Astrocyte of the hippocampus (primary cell): ENCODE measurements around the gene IL26.

ENCODE experiments used
- DNase-seq: peaks from one replicate; pipeline ENCODE4 v3.0.0; 2011; ENCODE audit warnings: low read depth, low spot score

IL26 gene, protein sequence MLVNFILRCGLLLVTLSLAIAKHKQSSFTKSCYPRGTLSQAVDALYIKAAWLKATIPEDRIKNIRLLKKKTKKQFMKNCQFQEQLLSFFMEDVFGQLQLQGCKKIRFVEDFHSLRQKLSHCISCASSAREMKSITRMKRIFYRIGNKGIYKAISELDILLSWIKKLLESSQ

DNA sequence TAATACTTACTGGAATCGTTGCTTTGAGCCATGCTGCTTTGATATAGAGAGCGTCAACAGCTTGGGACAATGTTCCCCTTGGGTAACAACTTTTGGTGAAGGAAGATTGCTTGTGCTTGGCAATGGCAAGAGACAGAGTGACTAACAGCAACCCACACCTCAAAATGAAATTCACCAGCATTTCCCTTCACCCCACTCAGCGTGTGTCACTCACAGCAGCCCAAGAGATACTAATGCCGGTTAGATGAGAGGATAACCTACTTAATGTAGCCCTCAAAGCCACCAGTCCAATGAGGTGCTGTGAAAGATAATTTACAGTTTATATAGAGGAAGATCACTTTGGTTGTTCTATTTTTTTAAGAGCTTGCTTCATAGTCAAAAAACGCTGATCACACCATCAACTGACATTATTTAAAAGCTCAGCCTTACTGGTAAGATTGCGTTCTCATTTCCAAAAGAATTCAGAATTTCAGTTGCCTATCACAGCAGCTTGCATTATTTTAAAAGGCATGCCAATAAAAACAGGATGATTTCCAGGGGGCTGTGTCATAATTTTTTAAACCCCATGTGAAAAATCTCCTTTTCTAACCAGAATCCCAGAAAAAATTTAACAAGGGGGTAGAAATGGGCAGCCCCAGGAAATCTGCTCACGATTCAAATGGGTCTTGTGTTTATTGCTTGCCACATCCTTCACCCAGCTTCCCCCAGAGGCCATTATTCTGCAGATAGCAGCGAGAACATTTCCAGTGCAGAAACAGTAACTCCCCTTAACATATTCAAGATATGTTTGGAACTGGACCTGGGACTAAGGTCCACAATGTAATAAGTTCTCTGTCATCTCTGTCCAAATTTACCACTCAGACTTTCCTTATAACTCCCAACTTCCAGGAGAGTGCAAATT, at the start of gene IL26:
Gene IL26 (minus strand): TSS at position 235 of the 901 bp plus-strand sequence. CDS start 54 bp downstream, at position 181.
- DNase-seq, result no peak

DNA sequence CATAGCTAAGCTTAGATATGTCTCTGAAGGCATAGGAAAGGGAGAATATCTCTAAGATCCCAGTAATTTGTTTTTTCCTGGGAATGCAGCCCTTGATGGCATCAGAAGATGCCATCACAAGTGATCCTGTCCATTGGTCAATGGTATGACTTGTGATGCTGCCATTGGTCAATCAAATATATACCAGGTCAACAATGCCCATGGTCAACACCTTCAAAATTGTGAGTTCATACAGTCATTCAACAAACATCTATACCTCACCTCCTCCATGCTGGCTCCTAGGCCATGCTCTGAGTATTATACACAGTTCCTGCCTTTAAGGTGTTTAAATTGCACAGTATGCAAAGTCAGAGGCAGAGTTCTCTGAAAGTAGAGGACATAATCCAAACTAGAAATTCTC, 47.1 kb upstream of the IL26 start:
- no peak for DNase-seq

DNA sequence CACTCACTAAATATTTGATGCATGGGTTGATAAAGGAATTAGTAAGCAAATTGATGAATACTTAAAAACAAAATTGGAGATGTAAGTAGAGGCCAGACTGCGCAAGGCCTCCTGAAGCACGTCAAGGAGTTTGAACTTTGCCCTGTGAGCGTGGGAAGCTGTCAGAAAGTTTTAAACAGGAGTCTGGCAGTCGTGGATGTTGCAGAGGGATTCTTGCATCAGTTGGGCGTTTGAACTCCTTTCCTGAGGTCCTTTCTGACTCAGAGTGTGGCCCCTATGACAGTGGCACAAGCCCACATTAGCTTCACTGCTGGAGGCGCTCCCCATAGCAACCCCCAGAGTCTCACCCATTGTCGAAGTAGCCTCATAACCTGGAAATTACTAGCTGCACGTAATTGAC, 45.7 kb upstream of the IL26 start:
- no peak for DNase-seq

GRCh38 chr12:68270358-68270757, 44.7 kb upstream of the IL26 start:
- DNase-seq, result no peak

GRCh38 chr12:68269779-68270178, 44.2 kb upstream of the IL26 start:
- DNase-seq, result no peak

- no peak for DNase-seq
These were observed 43.4 kb upstream of the IL26 start for GRCh38 chr12:68268967-68269366.

- DNase-seq, result peak; percentile 13
These were observed 42.3 kb upstream of the IL26 start for GRCh38 chr12:68267892-68268396.

DNA sequence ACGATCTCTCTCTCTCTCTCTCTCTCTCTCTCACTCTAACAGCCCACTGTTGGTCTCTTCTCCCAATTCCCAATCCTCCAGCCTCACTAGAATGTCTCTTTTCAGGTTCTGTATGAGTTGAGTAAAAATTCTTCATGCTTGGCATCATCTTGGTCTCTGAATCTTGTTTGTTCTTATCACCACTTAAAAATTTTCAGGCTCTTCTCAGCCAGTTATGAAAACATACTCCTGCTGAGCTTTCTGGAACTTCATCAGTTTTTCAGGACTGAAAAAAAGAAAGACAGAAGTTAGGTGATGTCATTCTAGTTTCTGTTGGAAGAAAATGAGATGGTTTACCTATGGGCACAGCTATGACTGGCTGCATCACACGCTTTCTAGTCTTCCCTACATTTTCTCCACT, 39.2 kb upstream of the IL26 start:
- DNase-seq, result peak; percentile 49

- peak; percentile 27 for DNase-seq
These were observed 38.7 kb upstream of the IL26 start for GRCh38 chr12:68264158-68264855.

DNA sequence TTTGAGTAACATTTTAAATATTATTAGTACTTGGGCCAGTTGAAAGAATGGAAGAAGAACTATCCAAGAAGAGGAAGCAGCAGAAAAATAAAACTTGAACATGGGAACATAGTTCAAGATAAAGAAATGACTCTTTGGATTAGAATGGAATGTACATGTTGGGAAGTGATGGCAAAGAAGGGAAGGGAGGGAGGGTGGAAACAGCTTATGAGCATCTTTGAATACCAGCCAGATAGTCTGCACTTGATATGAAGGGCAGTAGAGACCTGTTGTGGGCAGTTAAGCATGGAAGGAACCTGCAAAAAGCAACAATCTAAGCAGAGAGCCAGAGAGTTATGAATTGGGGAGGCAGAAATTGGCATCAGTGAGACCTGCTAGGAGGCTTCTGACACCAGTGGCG, 37.8 kb upstream of the IL26 start:
- DNase-seq, result no peak

GRCh38 chr12:68261896-68262295, 36.3 kb upstream of the IL26 start:
- DNase-seq, result no peak

DNA sequence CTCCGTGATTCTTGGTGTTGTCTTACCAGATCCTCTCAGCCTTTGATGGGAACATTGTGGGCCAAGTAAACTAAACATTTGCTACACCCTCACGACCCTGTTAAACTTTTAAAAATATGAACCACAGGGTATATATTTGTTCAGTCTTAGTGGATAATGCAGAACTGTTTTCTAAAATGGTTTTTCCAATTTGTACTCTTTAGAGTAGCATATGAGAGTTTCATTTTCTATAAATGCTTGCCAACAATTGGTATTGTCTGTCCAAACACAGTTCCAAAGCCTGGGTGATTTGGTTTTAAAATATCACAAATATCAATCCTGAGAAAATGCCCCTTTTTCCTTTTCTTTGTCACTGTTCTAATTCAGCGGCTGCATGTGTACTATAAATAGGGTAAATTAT, 34.5 kb upstream of the IL26 start:
- no peak for DNase-seq

- DNase-seq, result peak; percentile 73
These were observed 33.8 kb upstream of the IL26 start for GRCh38 chr12:68259318-68259940.

DNA sequence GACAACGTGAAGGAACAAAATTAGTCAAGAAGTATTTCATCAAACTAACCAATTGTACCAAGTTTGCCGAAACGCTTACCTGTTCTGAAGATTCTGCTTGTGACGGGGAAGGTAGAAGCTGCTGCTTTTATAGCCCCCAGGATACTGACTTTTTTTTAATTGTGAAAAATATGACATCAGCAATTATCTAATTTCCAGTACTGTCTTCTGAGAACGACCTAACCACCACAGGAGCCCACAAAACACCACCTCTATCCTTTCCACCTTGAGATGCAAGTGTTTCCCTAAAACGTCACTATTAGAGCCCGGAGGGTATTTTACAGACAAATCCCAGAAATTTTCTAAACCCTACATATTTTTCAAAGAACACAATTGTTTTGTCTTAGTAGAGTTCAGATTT, 27.9 kb upstream of the IL26 start, which contains the start of gene IL22:
Gene IL22 (minus strand): TSS at position 101 of the 400 bp plus-strand sequence. CDS start 156 bp downstream, outside the sequence.
- DNase-seq, result no peak

DNA sequence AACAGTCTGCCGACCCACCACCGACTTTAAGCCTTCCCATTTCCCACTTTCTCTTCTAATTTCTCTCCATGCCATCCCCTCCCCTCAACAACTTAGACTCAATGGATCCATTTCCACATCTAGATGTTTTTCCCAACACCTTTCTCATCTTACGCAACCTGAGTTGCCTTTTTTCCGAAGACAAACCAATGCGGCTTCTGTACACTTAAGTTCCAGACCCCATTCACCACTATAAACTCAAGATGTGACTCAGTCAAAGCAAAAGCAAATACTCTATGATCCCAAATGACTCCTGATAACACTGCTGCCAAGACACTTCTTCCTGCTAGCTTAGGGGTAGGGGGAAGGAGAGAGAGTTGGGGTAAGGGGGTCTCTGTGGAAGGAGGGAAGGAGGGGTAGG, 26.5 kb upstream of the IL26 start:
- no peak for DNase-seq

DNA sequence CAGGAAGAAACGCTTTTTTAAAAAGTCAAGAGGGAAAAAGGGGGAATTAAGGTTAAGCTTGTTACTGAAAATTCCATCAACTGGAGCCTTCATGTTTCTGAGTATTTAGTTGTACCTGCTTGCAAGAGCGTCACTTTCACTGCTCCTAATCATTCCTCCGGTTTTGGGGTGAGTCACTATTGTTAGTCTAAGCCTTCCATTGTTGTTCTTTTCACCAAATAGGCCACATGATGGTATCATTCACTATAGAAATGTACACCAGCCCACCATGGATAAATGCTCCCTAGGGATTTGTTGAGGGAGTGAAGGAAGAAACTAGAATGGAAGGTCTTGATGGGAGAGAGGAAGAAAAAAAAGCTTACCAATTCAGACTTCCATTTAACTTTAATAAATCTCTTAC, 24.8 kb upstream of the IL26 start:
- DNase-seq, result peak; percentile 15

DNA sequence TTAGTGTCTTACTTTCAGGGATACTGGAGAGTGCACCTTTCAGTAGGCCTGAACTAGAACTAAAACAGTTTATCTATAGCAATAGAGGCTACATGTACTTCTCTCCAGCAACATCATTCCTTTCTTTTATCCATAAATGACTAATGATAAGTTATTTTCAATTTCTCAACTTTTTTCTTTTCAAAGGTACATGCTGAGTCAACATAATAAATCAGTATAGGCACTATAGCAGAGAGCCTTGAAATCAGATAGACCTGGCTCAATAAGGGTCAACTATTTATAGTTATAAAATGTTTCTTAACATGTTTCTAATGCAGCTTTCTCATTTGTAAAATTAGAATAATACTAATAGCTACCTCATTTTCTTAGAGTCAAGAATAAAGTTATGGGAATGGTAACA, 22.2 kb upstream of the IL26 start:
- no peak for DNase-seq

DNA sequence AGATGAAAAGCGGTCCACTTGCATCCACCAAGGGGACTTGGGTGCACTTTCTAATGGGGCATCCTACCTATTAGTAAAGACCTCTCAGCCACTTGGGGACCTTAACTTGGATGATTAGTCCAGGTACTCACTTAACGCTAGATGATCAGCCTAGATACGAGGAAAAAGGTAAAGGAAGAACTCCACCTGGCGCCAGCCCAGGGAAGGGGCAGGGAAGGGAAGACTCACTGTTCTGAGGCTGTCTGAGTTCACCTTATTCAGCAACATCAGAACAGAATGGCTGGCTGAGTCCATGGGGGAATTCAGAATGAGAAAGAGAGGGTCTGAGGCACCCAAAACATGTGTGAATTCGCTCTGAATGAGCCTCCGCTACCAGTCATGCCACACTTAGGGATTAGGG, 20.7 kb upstream of the IL26 start:
- DNase-seq, result no peak

GRCh38 chr12:68245180-68246021, 19.8 kb upstream of the IL26 start:
- DNase-seq, result peak; percentile 40

- no peak for DNase-seq
These were observed 17.2 kb upstream of the IL26 start for GRCh38 chr12:68242777-68243176.

DNA sequence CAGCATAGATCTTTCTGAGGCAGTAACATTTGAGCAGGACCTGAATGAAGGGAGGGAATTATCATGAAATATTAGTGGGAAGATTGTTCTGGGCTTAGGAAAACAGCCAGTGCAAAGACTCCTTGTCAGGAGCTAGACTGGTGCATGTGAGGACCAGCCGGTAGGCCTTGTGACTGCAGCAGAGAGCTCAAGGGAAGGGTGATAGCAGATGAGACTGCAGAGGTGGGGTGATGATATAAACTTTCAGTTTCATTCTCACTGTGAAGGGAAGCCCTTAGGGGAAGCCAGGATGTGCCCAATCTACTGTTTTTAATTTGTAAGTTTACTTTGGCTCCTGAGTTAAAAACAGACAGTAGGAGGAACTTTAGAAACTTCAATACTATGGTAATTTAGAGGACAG, 15.4 kb upstream of the IL26 start:
- no peak for DNase-seq
